ENCODE results near the gene ADAMTS18.

DNA sequence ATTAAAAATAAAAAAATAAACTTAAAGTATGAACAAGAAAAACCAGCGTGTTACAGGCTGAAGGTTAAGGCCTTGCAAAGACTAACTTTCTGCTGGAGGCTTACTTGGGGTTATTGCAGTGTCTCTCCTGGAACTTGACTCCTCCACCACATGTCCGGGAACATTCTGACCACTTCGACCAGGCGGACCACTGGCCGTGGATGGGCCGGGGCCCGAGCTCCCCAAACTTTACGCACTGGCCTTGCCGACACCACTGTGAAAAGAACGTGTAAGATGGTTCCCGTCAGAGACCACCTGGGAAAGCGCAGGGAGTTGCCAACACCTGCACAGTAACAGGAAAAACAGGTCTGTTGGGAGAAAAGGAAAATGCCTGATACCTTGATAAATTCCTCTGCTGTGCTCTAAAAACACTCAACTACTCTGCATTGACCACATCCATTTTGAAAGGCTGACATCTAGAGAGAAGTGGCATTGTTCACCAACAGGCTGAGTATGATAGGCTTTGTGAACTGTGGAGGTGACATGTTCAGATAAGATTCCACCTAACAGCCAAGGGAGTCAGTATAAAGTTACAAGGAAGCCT lies 99.1 kb downstream of the ADAMTS18 start:
- TF ChIP-seq, protein P1, sequence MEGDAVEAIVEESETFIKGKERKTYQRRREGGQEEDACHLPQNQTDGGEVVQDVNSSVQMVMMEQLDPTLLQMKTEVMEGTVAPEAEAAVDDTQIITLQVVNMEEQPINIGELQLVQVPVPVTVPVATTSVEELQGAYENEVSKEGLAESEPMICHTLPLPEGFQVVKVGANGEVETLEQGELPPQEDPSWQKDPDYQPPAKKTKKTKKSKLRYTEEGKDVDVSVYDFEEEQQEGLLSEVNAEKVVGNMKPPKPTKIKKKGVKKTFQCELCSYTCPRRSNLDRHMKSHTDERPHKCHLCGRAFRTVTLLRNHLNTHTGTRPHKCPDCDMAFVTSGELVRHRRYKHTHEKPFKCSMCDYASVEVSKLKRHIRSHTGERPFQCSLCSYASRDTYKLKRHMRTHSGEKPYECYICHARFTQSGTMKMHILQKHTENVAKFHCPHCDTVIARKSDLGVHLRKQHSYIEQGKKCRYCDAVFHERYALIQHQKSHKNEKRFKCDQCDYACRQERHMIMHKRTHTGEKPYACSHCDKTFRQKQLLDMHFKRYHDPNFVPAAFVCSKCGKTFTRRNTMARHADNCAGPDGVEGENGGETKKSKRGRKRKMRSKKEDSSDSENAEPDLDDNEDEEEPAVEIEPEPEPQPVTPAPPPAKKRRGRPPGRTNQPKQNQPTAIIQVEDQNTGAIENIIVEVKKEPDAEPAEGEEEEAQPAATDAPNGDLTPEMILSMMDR (conservative IDR thresholded peaks at IDR 0.05), result no peak
- no peak for TF ChIP-seq EZH2 (IDR thresholded peaks at IDR 0.05; ENCODE audit: low read depth)
